Mucosa of descending colon (tissue), 3 donors: Measurements from ENCODE around the gene ASTN2. TPM values are rescaled to one million over a fixed set of nuclear protein-coding genes. Genes with fewer than 3 reads are reported as not detected.

Experiments
- ATAC-seq: fragments of 200-7000 bp; cut with Tn5 transposase; one replicate; pipeline ENCODE4 v1.9.1; 2020; ENCODE audit warnings: mild to moderate bottlenecking, moderate library complexity
- DNase-seq, 3 donors: peaks; one replicate each; pipeline ENCODE4 v3.0.0-alpha.2; 2020
- H3K36me3 ChIP-seq: fragments of 200-600 bp; one replicate; pipeline ENCODE4 v1.8.0; 2021; ENCODE audit warnings: low read depth, mild to moderate bottlenecking
- H3K4me1 ChIP-seq: fragments of 200-600 bp; one replicate; pipeline ENCODE4 v1.8.0; 2021; ENCODE audit warnings: low read depth, mild to moderate bottlenecking
- H3K4me3 ChIP-seq: fragments of 200-600 bp; one replicate; pipeline ENCODE4 v1.8.0; 2021; ENCODE audit warnings: mild to moderate bottlenecking
- H3K9me3 ChIP-seq: fragments of 200-600 bp; one replicate; pipeline ENCODE4 v1.8.0; 2021; ENCODE audit warnings: mild to moderate bottlenecking
- intact Hi-C, 2 donors: fragments of 100-400 bp; cut with DNase I in 1 of 2; cut with micrococcal nuclease in 1 of 2; formaldehyde crosslinking; loops; one replicate each; pipeline versions ENCODE4 v1.11.0 to v1.11.1; 2022; cut with DNase I, micrococcal nuclease
- total RNA-seq, 3 donors: library from RNA; stranded (reverse); fragmentation: NEBNext Ultra II Directional in 2 of 3; extraction: Animal tissue kit (Norgen Biotek cat#: 25700) in 2 of 3; gene quantifications; one replicate each; pipeline versions ENCODE4 v1.2.1 to v1.2.4, GENCODE V29; 2021 to 2023
- TF ChIP-seq, protein P1 (sequence below): fragments of 200-600 bp; IDR thresholded peaks from one replicate; pipeline ENCODE4 v1.8.0; 2022; ENCODE audit warnings: antibody characterized with exemption, mild to moderate bottlenecking
- donor health status: DM: no; HTN: no; CAD: no; lungs with moderate emphysema.
- donor health status: DM: no; HTN: no; CAD: no.
- donor health status: DM: no; HTN: yes; CAD: no.

The ASTN2 gene
- total RNA-seq, 3 donors from 2014 or later: 3.5 to 6.1 (median 5.4) TPM

GRCh38 chr9:117156771-117157535 lies 257.9 kb downstream of the ASTN2 start:
- Histone ChIP-seq H3K36me3 (no peaks in the 10 kb centered on the region), H3K4me1 (no peaks in the 10 kb centered on the region), H3K4me3 (no peak overlapping the region), H3K9me3 (no peaks in the 10 kb centered on the region)
- intact Hi-C loops: no loop called here
- ATAC-seq (no peak), DNase-seq (no peak)
- TF ChIP-seq, protein P1, sequence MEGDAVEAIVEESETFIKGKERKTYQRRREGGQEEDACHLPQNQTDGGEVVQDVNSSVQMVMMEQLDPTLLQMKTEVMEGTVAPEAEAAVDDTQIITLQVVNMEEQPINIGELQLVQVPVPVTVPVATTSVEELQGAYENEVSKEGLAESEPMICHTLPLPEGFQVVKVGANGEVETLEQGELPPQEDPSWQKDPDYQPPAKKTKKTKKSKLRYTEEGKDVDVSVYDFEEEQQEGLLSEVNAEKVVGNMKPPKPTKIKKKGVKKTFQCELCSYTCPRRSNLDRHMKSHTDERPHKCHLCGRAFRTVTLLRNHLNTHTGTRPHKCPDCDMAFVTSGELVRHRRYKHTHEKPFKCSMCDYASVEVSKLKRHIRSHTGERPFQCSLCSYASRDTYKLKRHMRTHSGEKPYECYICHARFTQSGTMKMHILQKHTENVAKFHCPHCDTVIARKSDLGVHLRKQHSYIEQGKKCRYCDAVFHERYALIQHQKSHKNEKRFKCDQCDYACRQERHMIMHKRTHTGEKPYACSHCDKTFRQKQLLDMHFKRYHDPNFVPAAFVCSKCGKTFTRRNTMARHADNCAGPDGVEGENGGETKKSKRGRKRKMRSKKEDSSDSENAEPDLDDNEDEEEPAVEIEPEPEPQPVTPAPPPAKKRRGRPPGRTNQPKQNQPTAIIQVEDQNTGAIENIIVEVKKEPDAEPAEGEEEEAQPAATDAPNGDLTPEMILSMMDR: no peak

DNA sequence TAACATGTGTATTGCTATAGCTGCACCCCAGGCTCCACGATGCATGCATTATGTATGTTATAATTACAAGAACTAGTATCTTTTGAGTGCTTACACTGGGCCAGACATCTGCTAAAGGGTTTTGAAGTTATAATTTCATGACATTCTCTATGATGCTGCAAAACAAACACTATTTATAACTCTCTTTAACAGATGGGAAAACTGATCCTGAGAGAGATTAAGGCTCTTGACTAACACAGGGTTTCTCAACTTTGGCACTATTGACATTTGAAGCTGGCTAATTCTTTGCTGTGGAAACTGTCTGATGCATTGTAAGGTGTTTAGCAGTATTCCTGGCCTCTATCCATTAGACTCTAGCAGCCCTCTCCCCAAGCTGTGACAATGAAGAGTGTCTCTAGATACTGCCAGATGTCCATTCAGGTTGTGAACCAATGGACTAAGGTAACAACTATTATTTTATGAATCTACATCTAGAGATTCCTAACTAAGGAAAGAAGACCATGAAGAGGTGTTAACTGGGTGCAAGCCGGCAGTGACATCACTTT lies 258.6 kb downstream of the ASTN2 start:
- Histone ChIP-seq H3K4me1 (no peaks in the 10 kb centered on the region), H3K4me3 (no peak overlapping the region), H3K36me3 (no peaks in the 10 kb centered on the region), H3K9me3 (no peaks in the 10 kb centered on the region)
- intact Hi-C loops: no loop called here
- DNase-seq (no peak), ATAC-seq (no peak)
- TF ChIP-seq, protein P1: no peak

GRCh38 chr9:117153021-117153420 lies 261.8 kb downstream of the ASTN2 start:
- Histone ChIP-seq H3K4me3 (no peak overlapping the region), H3K9me3 (no peaks in the 10 kb centered on the region), H3K4me1 (no peaks in the 10 kb centered on the region), H3K36me3 (no peaks in the 10 kb centered on the region)
- ATAC-seq (no peak), DNase-seq (no peak)
- intact Hi-C loops: no loop called here
- TF ChIP-seq, protein P1: no peak

DNA sequence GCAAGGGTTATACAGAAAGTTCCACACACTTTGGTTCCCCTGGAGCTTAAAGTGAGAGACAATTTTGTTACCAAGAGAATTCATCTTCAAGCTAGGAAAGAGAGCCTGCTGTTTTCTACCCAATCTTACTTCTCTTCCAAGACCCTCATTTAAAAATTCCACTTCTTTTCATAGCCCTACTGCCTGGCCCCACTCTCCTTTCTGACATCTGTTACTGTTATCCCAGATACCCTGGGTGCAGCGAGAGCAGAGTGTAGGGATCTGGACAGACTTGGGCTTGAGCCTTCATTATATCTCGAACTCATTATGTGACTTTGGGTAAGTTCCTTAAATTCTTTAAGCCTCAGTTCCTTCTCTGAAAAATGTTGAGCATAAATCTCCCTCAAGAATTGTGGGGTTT lies 263.1 kb downstream of the ASTN2 start:
- no peaks in the 10 kb centered on the region for H3K36me3 ChIP-seq
- DNase-seq: no peak
- no peak overlapping the region for H3K4me3 ChIP-seq
- no peaks in the 10 kb centered on the region for H3K4me1 ChIP-seq
- intact Hi-C loops: no loop called here
- no peak for ATAC-seq
- TF ChIP-seq, protein P1: no peak
- no peaks in the 10 kb centered on the region for H3K9me3 ChIP-seq

GRCh38 chr9:117149996-117150395 lies 264.9 kb downstream of the ASTN2 start:
- TF ChIP-seq, protein P1: no peak
- intact Hi-C loops: no loop called here

More at GRCh38 chr9:117149996-117150395, 264.9 kb downstream of the ASTN2 start:
- H3K4me3 ChIP-seq: no peak overlapping the region
- H3K36me3 ChIP-seq: no peaks in the 10 kb centered on the region
- H3K4me1 ChIP-seq: no peaks in the 10 kb centered on the region
- no peaks in the 10 kb centered on the region for H3K9me3 ChIP-seq
- DNase-seq: no peak
- no peak for ATAC-seq
